GM19328 (cell line): ENCODE measurements around the gene GP5.

Source experiments
- ATAC-seq: cut with Tn5 transposase; IDR thresholded peaks from one replicate; pipeline ENCODE4 v1.9.1; 2021; ENCODE audit warnings: mild to moderate bottlenecking, moderate library complexity; ENCODE audit not compliant: unreplicated experiment

GP5 gene

GRCh38 chr3:194397757-194398312, 1.2 kb downstream of the GP5 start:
- ATAC-seq, result no peak

- no peak for ATAC-seq
These were observed 2.0 kb downstream of the GP5 start for GRCh38 chr3:194396859-194397756.

GRCh38 chr3:194396539-194396858, 2.6 kb downstream of the GP5 start:
- ATAC-seq, result no peak

GRCh38 chr3:194395778-194396538, 3.1 kb downstream of the GP5 start:
- ATAC-seq, result no peak

- ATAC-seq, result no peak
These were observed 3.9 kb downstream of the GP5 start for GRCh38 chr3:194395212-194395611.

- no peak for ATAC-seq
These were observed 6.5 kb downstream of the GP5 start for GRCh38 chr3:194392576-194392975.

- ATAC-seq, result no peak
These were observed 8.2 kb downstream of the GP5 start for GRCh38 chr3:194390835-194391234.

GRCh38 chr3:194389269-194389668, 9.8 kb downstream of the GP5 start:
- no peak for ATAC-seq

GRCh38 chr3:194387926-194388418, 11.1 kb downstream of the GP5 start:
- no peak for ATAC-seq

GRCh38 chr3:194387276-194387675, 11.8 kb downstream of the GP5 start:
- ATAC-seq, result no peak

GRCh38 chr3:194386648-194387047, 12.4 kb downstream of the GP5 start:
- no peak for ATAC-seq

GRCh38 chr3:194386066-194386465, 13.0 kb downstream of the GP5 start:
- no peak for ATAC-seq

- ATAC-seq, result no peak
These were observed 14.5 kb downstream of the GP5 start for GRCh38 chr3:194384569-194385001.

- no peak for ATAC-seq
These were observed 14.9 kb downstream of the GP5 start for GRCh38 chr3:194384156-194384555.

- no peak for ATAC-seq
These were observed 15.7 kb downstream of the GP5 start for GRCh38 chr3:194383276-194383940.

- ATAC-seq, result no peak
These were observed 16.2 kb downstream of the GP5 start for GRCh38 chr3:194382892-194383223.

GRCh38 chr3:194382196-194382891, 16.7 kb downstream of the GP5 start:
- ATAC-seq, result no peak

- no peak for ATAC-seq
These were observed 17.6 kb downstream of the GP5 start for GRCh38 chr3:194381460-194381875.

GRCh38 chr3:194380326-194380725, 18.7 kb downstream of the GP5 start:
- no peak for ATAC-seq

GRCh38 chr3:194379651-194380050, 19.4 kb downstream of the GP5 start:
- ATAC-seq, result no peak

- ATAC-seq, result no peak
These were observed 19.8 kb downstream of the GP5 start for GRCh38 chr3:194379231-194379630.
